ENCODE data around the gene MLYCD.
A peak's percentile ranks its signal among the peaks of the same experiment; 100 is the strongest.
"Not testable (repeated sequence)": the region's sequence is repeated elsewhere in the genome, so short reads cannot be mapped to it uniquely, and the experiment has no call there.

MLYCD gene

DNA sequence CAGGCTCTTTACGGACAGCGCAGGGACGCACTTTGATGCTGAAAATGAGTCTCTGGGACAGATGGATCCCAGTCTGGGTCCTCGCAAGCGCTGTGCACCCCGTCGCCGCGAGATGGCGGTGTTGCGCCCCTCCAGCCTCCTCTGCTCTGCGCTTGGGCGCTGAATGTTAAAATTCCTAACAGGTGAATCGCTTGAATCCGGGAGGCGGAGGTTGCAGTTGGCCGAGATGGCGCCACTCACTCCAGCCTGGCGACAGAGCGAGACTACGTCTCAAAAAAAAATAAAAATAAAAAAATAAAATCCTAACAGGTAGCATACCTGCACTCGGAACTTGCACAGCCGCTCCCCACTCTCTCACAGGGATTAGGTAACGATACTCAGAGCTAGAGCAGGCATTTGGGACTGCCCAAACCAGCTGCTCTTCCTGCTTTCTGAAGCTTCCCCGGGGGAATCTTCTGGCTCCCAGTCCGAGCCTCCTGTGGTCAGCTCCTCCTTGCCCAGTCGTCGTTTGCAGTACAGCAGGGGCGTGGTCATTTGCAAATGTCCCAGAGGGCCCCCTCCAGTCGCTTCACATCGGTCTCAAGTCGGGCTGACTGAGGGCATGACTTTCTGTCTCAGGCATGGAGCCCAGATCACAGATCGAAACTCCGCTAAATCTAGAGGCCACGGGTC is 27.9 kb downstream of the MLYCD start:
- DNase-seq: peak in 3 of 5 donors; percentile 22 to 45 (median 33)

DNA sequence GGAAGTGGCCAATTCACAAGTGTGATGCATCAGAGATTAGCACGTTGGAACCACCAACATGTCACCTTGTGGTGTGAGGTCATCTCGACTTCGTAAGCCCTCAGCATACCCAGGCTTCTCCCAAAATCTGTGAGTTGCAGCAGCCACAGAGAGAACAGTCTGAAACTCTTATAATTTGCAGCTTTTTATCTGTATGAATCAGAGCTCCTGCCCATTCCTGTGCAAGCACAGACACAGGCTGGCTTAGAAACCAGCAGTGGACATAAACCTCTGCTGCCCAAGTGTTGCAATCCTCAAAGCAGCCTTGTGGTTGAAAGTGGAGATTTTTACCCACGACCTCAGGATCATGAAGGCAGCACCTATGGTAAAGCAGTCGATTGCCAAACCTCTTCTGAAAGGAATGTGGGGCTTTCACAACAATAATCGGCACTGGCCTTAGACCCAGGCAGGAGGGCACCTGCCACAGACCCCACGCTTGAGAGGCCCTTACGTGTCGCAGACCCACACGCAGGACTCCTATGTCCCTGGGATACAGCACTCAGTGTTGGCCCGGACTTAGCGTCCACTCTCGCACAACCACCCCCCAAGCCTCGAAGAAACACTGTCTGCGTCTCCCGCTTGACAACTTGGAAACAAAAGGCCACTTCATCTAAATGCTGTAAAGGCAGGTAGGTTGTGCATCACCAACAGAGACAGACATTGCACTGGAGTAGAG is 29.6 kb downstream of the MLYCD start:
- no peak for DNase-seq

DNA sequence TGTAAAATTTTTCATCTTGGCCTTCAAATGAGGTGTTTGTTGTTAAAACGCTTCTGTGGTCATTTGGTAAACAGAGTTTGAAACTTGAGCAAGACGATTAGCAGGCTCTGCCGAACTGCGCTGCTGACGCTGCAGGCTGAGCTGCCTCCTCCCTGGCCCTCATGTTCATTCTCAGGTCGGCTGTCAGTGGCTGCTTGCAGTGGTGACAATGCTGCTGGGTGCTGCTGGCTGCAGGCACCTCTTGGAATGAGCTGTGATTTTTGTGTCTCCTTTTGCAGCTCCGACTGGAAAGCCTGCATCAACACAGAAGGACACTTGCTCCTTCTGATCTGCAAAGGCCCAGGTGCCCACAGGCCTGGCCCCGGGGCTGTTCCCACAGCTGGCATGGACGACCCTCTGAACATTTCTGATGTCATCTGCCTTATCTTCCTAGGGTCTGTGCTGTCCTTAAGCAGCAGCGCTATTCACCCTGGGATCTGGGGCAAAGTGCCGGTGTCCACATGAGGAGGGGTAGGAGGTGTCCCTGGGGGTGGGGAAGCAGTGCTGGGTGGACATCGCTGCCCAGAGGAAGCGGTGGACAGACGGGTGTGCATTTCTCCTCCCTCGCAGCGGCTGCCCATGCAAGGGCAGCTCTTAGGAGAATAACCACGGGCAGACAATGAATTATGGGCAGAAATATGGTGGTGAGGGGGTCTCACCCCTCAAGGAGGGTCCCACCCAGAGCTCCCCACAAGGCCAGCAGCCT is 31.1 kb downstream of the MLYCD start:
- no peak for DNase-seq

DNA sequence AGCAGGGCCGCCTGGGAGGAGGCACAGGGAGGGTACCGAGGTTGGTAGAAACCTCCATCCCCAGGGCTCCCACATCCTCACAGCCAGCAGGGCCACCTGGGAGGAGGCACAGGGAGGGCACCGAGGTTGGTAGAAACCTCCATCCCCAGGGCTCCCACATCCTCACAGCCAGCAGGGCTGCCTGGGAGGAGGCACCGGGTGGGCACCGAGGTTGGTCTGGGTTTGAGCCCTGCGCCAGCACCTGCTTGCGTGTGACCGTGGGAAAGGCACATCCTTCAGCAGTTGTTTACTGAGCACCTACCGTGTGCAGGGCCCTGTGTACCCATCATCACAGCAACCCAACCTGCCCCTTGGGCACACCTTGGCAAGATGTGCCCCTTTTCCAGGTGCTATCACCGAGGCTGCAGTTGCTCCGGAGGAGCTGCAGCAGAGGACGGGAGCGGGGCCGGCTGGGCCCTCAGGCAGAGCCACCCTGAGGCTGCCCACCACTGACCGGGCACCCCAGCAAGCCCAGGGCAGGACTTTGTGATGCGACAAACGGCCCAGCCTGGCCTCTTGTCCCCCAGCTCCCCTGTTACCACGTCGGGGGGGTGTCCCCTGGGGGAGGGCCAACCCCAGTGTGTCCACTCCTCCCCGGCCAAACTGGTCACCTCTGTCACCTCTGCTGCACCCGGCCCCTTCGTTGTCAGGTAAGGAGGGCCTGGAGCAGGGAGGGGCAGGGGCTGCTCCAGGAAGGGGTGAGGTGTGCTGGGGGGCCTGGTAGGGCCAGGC is 32.0 kb downstream of the MLYCD start:
- DNase-seq: no peak

DNA sequence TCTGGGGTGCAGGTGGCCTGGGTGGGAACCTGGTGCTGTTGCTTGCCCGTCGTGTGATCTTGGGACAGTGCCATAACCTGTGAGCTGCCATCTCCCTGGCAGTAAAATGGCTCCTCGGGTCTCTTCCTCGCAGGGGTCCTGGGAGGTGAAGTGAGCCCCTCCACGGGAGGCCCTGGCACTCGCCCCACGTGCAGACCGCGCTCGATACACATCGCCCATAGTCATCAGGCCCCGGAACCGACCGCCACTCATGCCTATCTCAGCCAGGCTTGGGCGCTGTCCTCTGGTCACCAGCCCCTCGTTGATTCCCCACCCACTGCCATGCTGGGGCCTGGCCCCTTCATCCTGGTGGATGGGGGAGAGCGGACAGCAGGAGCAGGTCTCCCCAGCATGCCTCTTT is 32.6 kb downstream of the MLYCD start:
- no peak for DNase-seq

DNA sequence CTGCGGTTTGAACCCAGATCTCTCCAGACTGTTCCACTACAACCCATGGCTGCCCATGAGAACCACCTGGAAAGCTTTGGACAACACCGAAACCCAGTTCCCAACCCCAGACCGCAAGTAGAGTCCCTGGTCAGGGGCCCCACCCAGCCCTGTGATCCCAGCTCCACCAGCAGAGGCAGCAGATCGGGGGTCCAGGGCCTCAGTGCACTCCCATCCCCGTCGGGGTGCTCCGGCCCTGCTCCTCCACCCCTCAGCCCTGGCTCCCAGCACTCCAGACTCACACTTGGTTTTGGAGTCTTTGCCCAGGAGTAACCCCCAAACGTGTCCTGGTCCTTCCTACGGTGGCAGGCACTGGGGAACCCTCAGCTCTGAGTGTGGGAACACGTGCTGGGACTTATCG is 33.4 kb downstream of the MLYCD start:
- no peak for DNase-seq

DNA sequence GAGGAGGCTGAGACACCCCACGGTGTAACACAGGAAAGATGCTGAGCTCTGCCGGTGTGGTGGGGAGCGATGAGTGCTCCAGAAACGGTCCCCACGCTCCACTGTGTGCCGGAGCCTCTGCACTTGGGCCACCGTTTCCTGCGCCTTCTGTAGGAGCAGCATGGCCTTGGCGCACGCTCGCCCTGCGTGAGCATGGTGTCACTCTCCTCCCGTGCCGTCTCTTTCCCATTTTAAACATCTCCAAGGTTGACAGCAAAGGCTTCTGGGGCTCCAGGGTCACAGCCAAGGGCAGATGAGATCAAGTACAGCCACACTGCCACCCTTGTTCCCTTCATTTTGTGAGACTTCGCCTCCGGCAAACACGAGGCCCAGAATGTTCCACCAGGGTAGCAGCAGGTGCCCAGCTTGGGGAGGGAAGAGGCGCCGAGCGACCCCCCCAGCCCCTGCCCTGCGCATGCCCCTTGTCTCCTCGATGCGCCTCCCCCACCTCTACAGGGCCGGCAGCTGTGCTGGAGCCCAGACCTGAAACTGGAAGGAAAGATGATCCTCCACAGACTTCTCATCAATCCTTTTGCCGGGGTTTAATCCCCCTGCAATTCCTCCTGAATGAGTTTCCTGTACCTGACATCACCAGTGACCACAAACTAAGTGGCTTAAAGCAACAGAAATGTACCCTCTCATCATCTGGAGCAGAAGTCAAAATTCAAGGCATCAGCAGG is 34.2 kb downstream of the MLYCD start:
- DNase-seq: no peak

DNA sequence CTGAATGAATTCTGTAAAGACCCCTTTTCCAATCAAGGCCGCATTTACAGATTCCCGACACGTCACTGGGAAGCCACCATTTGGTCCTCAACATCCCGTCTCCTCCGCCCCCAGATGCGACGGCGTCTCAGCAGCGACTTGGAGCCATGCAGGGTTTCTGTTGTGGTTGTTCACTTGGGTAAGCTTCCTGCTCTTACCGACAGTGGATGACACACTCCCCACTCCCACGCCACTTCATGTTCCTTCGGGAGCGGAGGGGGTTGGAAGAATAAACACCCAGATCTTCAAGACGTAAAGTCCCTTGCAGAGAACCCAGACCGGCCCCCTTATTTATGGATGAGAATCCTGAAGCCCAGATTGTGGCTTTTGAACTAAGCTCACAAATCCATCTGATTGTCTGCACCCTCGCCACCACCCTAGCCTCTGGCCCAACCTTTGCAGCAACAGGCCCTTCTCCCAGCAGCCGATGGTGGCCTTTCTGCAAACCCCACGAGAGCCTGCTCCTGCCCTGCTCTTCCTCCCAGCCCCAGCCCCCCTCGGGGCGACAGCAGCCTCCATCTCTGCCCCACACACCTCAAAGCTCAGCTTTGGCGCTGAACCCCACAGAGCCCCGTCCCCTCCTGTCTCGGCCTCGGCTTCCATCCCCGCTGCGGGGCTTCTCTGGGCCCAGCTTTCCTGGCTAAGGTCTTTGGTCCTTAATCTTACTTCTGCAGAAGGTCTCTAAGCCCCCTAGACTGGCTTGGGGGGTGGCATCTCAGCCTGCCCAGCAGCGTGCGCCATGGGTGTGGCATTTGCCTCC is 35.2 kb downstream of the MLYCD start:
- DNase-seq: no peak

DNA sequence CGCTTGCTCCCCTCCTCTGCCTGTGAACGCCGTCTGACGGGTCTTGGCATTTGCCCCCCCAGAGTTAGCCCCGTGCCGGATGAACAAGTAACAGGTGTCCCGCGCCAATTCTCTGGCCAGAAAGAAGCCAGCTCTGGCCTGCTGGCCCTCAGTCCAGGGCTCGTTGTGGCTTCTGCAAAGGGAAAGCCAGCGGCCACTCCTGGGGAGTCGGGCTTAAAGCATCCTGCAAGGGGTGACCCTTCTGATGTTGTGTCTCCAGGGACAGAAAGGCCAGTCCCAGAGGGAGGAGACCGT is 35.7 kb downstream of the MLYCD start:
- no peak for DNase-seq

DNA sequence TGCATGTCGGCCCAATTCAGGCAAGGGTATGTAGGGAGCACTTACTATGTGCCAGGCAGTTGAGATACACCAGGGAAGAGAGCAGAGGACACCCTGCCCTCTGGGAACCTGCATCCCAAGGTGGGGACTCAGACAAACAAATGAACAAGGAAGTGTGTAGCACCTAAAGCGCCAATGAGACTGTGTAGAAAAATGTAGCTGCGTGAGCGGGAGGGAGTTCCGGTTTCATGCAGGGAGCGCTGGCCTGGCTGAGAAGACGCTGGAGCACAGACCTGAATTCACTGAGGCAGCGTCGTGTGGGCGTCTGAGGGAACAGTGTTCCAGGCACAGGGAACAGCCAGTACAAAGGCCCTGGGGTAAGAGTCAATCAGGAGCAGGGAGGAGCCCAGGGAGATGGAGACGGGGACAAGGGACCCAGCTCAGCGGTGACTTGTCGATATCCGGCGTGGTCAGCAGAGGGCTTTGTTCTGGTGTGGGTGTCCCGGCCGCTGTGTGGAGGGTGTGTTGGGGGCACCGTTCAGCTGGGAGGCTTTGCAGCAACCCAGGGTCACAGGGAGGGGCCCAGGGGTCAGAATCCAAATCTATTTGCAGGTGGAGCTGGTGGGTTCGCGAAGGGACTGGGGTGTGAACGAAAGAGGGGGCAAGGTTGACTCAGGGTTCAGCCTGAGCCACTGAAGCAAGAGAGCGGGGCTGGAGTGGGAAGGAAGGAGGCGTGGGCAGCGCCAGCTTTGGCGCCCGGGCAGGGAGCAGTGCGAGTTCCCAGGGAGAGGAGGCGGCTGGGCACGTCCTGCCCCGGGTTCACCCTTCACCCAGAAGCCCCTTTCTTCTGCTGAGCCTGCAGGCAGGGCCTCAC is 36.3 kb downstream of the MLYCD start:
- no peak for DNase-seq

DNA sequence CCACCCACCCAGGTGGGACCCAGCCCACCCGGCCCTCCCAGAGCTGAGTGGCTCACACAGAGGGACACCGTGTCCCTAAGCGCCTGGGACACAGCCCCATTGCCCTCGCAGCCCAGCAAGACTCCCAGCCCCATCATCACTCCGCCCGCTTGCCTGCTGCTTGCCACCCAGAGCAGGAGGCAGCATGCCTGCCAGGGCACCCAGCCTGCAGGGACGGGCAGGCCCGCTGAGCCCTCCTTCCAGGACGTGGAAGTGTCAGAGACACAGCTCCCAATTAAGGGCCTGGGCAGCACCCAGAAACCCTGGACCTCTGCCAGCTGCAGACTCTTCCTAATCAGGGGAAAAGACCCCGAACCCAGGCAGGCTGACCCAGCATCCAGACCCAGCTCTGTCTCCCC is 36.9 kb downstream of the MLYCD start:
- no peak for DNase-seq

DNA sequence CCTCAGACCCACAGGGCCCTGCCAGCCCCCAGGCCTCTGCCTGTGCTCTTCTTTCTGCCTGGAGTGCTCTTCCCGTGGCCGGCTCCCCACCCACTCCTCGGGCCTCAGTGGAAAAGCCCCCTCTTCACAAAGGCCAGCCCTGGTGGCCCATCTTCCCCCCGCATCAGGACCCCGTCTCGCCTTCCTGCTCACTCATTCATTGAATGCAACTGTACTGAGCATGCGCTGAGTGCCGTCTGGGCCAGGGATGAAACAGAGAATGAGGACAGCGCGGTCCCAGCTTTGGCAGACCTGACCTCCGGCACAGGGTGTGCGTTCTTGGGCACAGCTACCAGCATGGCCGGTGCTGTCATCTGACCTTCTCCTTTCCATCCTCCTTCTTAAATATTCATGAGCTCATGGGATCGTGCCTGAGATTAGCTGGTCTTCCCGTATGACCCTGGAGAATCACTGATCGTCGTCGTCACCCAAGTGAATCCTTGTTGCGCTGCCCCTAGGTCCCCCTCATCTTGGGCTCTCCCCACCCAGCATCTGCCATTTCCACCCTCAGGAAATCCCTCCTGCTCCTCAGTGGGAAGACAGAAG is 37.8 kb downstream of the MLYCD start:
- no peak for DNase-seq

DNA sequence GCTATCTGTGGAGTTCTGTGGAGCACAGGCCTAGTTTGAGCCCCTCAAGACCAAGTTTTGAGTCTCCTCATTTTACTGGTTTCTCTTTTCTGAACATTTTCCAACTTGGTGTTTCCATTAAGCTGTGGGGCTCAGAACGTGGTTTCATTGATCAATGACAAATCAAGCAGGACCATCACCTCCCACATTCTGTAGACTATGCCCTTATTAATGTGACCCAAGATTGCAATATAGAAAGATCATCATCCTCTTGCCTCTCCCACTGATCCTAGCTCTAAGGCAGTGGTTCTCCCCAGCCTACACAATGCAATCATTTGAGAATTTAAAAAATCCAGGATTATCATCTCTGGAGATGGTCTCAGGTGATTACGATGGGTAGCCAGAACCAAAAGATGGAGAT is 38.4 kb downstream of the MLYCD start:
- no peak for DNase-seq

DNA sequence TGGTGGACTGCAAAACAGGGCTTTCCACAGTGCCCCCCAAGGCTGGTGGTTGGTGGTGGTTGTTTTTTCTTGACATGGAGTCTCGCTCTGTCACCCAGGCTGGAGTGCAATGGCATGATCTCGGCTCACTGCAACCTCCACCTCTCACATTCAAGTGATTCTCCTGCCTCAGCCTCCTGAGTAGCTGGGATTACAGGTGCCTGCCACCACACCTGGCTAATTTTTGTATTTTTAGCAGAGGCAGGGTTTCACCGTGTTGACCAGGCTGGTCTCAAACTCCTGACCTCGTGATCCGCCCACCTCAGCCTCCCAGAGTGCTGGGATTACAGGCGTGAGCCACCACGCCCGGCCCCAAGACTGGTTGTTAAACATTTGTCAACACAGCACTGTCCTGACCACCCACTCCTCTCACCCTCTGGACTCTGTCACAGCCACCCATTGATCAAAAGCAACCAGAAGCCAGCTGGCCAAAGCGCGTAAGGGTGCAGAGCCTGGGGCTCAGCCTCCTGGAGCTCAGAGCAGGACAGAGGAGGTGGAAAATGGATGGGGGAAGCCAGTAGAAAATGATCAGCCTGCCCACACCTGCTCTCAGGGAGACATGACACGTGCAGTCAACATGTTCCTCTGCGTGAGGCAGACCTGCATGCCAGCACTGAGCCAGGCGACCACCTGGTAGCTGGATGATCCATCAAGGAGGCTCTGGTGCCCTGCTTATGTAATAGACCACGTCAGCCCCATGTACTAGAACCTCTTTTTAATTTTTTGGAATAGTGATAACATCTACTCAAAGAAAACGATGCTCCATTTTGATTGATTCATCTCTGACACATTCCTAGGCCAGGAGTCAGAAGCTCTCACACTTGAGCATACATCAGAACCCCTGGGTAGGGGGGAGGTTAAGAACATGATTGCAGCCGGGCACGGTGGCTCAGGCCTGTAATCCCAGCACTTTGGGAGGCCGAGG is 39.3 kb downstream of the MLYCD start:
- DNase-seq: no peak

DNA sequence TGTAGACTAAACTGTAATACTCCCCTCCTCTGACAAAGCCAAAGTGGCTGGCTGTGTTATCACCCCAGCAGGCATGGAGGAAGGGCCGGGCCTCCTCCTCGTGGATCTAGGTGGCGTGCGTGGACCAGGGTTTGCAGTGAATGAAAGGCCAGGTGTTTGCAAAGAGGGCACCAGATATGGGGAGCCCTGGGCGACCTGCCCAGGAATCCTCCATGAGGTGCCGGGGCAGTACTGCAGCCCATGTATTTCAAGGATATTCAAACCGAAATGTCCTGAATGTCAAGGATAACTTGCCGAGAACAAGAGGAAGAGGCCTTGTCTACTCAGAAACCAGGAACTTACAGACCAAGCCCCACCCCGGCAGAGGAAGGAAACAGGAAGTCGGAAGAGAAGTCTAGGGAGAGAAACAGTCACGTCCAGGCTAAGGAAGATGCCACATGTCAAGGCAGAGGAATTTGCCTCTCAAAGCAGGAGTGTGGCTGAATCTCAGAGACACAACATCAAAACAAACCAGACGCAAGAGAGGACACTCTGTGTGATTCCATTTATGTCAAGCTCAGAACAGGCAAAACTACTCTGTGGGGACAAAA is 40.4 kb downstream of the MLYCD start:
- no peak for DNase-seq

DNA sequence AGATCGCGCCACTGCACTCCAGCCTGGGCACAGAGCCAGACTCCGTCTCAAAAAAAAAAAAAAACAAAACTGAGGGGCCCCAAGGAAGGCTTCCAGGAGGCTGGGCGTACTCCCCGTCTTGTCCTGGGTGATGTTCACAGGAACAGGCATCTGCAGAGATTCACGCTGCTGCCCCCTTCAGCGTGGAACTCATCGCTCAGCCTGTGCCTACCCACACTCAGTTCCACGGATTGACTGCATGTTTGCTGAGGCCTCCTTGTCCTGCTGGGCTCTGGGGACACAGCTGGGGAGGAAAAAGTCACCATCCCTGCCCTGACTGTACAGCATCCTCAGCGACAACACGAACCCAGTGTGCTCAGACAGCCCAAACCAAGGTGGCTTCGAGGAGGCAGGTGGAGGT is 41.2 kb downstream of the MLYCD start:
- DNase-seq: no peak

DNA sequence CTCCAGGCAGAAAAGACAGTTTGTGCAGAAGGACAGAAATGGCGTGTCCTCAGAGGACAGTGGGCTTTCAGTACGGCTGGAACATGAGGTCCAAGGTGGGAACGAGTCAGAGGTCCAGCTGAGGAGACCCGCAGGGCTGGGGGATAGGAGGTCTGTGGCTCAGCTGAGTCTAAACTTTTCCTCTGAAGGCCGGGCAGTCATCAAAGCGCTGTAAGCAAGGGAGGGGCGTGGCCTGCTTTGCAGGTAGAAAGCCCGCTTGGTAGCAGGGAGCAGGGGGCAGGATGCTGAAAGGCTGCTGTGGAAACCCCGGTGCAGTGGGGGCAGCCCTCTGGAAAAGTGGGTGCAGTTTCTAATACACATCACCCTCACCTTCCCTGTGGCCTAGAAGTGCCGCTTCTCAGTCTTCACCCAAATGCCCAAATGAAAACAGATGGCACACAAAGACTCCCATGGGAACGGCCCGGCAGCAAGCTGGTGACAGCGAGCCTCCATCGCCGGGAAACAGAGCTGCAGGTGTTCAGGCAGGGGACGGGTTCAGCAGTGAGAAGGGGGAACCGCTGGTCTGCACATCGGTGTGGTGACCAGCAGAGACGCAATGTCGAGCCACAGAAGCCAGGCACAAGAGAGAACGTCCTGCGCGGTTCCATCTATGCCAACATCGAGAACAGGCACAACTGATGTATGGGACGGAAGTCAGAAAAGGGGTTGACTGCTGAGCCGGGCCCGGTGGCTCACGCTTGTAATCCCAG is 41.9 kb downstream of the MLYCD start:
- no peak for DNase-seq

DNA sequence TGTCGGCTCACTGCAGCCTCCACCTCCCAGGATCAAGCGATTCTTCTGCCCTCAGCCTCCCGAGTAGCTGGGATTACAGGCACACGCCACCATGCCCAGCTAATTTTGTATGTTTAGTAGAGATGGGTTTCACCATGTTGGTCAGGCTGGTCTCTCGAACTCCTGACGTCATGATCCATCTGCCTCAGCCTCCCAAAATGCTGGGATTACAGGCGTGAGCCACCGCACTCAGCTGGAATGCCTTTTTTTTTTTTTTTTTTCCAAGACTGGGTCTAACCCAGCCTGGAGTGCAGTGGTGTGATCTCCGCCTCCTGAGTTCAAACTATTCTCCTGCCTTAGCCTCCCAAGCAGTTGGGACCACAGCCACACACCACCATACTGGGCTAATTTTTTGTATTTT is 42.6 kb downstream of the MLYCD start:
- not testable (repeated sequence) for DNase-seq

Measured in T-helper 1 cell (primary cell).